Mesodermal cell (in vitro differentiated cells): ENCODE data around the gene PPP1R12C.

Experiments
- H3K27ac ChIP-seq: 2 replicates; pipeline ENCODE4 v1.7.0; 2013; ENCODE audit warnings: mild to moderate bottlenecking, low read depth, low read length, moderate library complexity; ENCODE audit not compliant: severe bottlenecking
- H3K36me3 ChIP-seq: 2 replicates; pipeline ENCODE4 v1.7.1; 2013; ENCODE audit warnings: mild to moderate bottlenecking, low read length, moderate library complexity; ENCODE audit not compliant: control insufficient read depth, insufficient read depth
- H3K4me1 ChIP-seq: one replicate; pipeline ENCODE4 v1.7.1; 2013; ENCODE audit warnings: mild to moderate bottlenecking, low read length; ENCODE audit not compliant: insufficient read depth, control insufficient read depth, poor library complexity, severe bottlenecking
- H3K4me3 ChIP-seq: 2 replicates; pipeline ENCODE4 v1.7.0; 2013; ENCODE audit warnings: low read length, control low read depth, mild to moderate bottlenecking; ENCODE audit not compliant: insufficient read depth, poor library complexity, severe bottlenecking; ENCODE audit errors: extremely low read depth
- H3K9me3 ChIP-seq: 2 replicates; pipeline ENCODE4 v1.7.1; 2013; ENCODE audit warnings: mild to moderate bottlenecking, low read length, moderate library complexity; ENCODE audit not compliant: control insufficient read depth
- WGBS, 2 experiments: methylation state at CpG; one replicate each; pipeline ENCODE4 v1.1.5; 2013; ENCODE audit warnings: missing lambda C conversion rate in 2 of 2; ENCODE audit not compliant: insufficient coverage in 2 of 2; 5-methylcytosine and 5-hydroxymethylcytosine counted together

PPP1R12C gene

GRCh38 chr19:55117663-55118391 is 390 bp upstream of the PPP1R12C start:
- H3K4me3 ChIP-seq: peak overlapping the region; percentile 48
- H3K36me3 ChIP-seq: peaks cover 5% of the 10 kb centered on the region
- peak overlapping the region; percentile 78 for H3K27ac ChIP-seq
- peaks cover 28% of the 10 kb centered on the region for H3K4me1 ChIP-seq
- 16 to 21% methylated on average over 39 to 42 of the region's 44 CpGs for WGBS, 2 experiments
- H3K9me3 ChIP-seq: no peaks in the 10 kb centered on the region

DNA sequence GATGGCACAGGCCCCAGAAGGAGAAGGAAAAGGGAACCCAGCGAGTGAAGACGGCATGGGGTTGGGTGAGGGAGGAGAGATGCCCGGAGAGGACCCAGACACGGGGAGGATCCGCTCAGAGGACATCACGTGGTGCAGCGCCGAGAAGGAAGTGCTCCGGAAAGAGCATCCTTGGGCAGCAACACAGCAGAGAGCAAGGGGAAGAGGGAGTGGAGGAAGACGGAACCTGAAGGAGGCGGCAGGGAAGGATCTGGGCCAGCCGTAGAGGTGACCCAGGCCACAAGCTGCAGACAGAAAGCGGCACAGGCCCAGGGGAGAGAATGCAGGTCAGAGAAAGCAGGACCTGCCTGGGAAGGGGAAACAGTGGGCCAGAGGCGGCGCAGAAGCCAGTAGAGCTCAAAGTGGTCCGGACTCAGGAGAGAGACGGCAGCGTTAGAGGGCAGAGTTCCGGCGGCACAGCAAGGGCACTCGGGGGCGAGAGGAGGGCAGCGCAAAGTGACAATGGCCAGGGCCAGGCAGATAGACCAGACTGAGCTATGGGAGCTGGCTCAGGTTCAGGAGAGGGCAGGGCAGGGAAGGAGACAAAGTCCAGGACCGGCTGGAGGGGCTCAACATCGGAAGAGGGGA is 1.1 kb downstream of the PPP1R12C start:
- peak overlapping the region; percentile 82 for H3K4me3 ChIP-seq
- H3K36me3 ChIP-seq: peaks cover 17% of the 10 kb centered on the region
- H3K27ac ChIP-seq: peak overlapping the region; percentile 64
- peaks cover 35% of the 10 kb centered on the region for H3K4me1 ChIP-seq
- WGBS, 2 experiments: 5 to 8% methylated on average over 25 of the region's 25 CpGs
- H3K9me3 ChIP-seq: no peaks in the 10 kb centered on the region

DNA sequence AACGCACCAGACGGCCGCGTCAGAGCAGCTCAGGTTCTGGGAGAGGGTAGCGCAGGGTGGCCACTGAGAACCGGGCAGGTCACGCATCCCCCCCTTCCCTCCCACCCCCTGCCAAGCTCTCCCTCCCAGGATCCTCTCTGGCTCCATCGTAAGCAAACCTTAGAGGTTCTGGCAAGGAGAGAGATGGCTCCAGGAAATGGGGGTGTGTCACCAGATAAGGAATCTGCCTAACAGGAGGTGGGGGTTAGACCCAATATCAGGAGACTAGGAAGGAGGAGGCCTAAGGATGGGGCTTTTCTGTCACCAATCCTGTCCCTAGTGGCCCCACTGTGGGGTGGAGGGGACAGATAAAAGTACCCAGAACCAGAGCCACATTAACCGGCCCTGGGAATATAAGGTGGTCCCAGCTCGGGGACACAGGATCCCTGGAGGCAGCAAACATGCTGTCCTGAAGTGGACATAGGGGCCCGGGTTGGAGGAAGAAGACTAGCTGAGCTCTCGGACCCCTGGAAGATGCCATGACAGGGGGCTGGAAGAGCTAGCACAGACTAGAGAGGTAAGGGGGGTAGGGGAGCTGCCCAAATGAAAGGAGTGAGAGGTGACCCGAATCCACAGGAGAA is 1.9 kb downstream of the PPP1R12C start:
- Histone ChIP-seq H3K4me1 (peaks cover 35% of the 10 kb centered on the region), H3K27ac (peak overlapping the region; percentile 41), H3K9me3 (no peaks in the 10 kb centered on the region), H3K36me3 (peaks cover 18% of the 10 kb centered on the region), H3K4me3 (peak overlapping the region; percentile 82)
- 79 to 86% methylated on average over 5 to 10 of the region's 13 CpGs for WGBS, 2 experiments

DNA sequence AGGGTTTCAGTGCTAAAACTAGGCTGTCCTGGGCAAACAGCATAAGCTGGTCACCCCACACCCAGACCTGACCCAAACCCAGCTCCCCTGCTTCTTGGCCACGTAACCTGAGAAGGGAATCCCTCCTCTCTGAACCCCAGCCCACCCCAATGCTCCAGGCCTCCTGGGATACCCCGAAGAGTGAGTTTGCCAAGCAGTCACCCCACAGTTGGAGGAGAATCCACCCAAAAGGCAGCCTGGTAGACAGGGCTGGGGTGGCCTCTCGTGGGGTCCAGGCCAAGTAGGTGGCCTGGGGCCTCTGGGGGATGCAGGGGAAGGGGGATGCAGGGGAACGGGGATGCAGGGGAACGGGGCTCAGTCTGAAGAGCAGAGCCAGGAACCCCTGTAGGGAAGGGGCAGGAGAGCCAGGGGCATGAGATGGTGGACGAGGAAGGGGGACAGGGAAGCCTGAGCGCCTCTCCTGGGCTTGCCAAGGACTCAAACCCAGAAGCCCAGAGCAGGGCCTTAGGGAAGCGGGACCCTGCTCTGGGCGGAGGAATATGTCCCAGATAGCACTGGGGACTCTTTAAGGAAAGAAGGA is 2.8 kb downstream of the PPP1R12C start:
- Histone ChIP-seq H3K4me3 (no peak overlapping the region), H3K36me3 (peaks cover 26% of the 10 kb centered on the region), H3K4me1 (peaks cover 35% of the 10 kb centered on the region), H3K9me3 (no peaks in the 10 kb centered on the region), H3K27ac (peak overlapping the region; percentile 79)
- 94 to 98% methylated on average over 7 of the region's 9 CpGs for WGBS, 2 experiments

GRCh38 chr19:55113570-55114039 is 3.8 kb downstream of the PPP1R12C start:
- H3K36me3 ChIP-seq: peaks cover 37% of the 10 kb centered on the region
- H3K27ac ChIP-seq: peak overlapping the region; percentile 96
- H3K9me3 ChIP-seq: no peaks in the 10 kb centered on the region
- H3K4me3 ChIP-seq: no peak overlapping the region
- WGBS, 2 experiments: 41 to 43% methylated on average over 9 of the region's 12 CpGs
- peaks cover 35% of the 10 kb centered on the region for H3K4me1 ChIP-seq

DNA sequence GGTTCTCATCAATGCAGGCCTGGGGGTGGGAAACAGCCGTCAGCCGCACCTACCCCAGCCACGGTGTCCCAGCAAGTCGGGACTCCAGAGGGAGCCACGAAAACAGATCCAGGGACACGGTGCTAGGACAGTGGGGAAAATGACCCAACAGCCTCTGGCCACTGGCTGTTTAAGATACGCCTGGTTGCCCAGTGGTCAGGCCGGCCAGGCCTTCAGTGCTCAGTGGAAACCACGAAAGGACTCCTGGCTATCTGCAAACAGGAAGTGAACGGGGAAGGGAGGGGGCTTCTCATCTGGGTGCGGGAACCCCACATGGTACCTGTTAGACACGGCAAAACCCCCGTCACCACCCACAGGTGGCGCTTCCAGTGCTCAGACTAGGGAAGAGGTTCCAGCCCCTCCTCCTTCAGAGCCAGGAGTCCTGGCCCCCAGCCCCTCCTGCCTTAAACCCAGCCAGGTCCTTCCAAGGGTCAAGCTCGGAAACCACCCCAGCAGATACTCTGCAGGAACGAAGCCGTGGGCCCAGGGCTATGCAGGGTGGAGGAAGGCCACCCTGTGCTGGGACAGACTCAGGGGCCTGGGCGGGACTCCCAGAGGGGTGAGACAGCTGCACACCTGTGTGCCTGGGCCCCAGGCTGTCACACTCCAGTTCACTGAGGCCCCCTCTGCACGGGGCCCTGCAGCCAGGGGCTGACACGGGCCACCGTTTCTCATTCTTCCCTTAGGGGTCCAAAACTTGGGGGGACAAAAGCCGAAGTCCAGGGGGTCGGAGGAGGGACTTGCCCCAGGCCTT is 4.5 kb downstream of the PPP1R12C start:
- H3K27ac ChIP-seq: peak overlapping the region; percentile 96
- peaks cover 43% of the 10 kb centered on the region for H3K36me3 ChIP-seq
- H3K9me3 ChIP-seq: no peaks in the 10 kb centered on the region
- no peak overlapping the region for H3K4me3 ChIP-seq
- 91 to 92% methylated on average over 19 to 21 of the region's 23 CpGs for WGBS, 2 experiments
- H3K4me1 ChIP-seq: peaks cover 35% of the 10 kb centered on the region

DNA sequence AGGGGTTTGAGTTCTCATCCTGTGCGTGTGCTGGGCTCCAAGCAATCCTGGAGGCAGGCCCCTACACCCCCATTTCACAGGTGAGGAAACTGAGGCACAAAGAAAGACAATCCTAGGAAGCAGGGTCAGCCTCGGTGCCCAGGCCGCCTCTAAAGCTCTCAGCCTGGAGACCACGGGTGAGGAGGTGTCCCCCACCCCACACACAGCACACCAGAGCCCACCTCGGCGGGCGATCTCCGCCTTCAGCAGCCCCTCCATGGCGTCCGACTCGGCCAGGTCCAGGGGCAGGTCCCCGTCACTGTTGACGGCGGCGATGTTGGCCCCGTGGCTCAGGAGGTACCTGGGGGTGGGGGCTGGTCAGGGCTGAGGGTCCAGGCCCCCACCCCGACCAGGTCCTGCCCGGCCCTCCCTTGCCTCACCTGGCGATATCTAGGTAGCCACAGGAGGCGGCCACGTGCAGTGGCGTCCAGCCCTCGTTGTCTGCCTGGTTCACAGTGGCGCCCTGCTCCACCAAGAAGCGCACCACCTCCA is 5.1 kb downstream of the PPP1R12C start:
- Histone ChIP-seq H3K9me3 (no peaks in the 10 kb centered on the region), H3K4me1 (peaks cover 35% of the 10 kb centered on the region), H3K4me3 (no peak overlapping the region), H3K36me3 (peaks cover 43% of the 10 kb centered on the region), H3K27ac (peak overlapping the region; percentile 96)
- 94 to 97% methylated on average over 18 to 23 of the region's 25 CpGs for WGBS, 2 experiments

DNA sequence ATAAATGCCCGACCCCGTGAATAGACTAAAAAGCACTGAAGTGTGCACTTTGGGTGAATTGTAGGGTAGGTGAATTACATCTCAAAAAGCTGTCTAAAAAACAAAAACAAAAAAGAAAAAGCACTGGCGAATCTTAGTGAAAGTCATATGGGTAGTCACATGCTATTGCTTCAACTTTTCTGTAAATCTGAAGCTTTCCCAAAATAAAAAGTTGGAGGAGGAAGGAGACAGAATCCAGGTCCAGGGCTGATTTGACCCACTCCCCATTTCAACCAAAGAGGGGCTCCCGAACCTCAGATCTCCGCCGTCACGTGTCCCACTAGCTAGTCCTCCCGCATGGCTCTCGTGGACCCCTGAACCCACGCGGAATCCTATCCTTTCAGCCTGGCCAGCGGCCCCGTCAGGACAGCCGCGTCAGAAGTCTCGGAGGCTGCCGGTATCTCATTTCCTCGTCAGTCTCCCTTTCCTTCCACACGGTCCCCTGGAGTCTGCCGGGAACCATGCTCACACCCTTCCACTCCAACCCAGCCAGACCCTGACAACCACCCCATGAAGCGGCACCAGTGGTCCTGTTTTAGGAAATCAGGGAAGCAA is 6.1 kb downstream of the PPP1R12C start:
- peaks cover 35% of the 10 kb centered on the region for H3K4me1 ChIP-seq
- WGBS, 2 experiments: 94 to 95% methylated on average over 20 to 21 of the region's 21 CpGs
- no peaks in the 10 kb centered on the region for H3K9me3 ChIP-seq
- no peak overlapping the region for H3K27ac ChIP-seq
- H3K4me3 ChIP-seq: no peak overlapping the region
- H3K36me3 ChIP-seq: peaks cover 51% of the 10 kb centered on the region

GRCh38 chr19:55109527-55110291 is 7.7 kb downstream of the PPP1R12C start:
- peaks cover 62% of the 10 kb centered on the region for H3K36me3 ChIP-seq
- 88 to 91% methylated on average over 16 to 18 of the region's 20 CpGs for WGBS, 2 experiments
- no peak overlapping the region for H3K4me3 ChIP-seq
- H3K4me1 ChIP-seq: peaks cover 23% of the 10 kb centered on the region
- no peaks in the 10 kb centered on the region for H3K9me3 ChIP-seq
- H3K27ac ChIP-seq: no peak overlapping the region
